Dedifferentiated amniotic fluid mesenchymal stem cell (primary cell): Measurements from ENCODE around the gene ARHGAP45.
A peak's percentile ranks its signal among the peaks of the same experiment; 100 is the strongest.

Experiments used
- DNase-seq: peaks from one replicate; pipeline ENCODE4 v3.0.0-alpha.2; 2016; ENCODE audit errors: extremely low spot score

The ARHGAP45 gene

DNA sequence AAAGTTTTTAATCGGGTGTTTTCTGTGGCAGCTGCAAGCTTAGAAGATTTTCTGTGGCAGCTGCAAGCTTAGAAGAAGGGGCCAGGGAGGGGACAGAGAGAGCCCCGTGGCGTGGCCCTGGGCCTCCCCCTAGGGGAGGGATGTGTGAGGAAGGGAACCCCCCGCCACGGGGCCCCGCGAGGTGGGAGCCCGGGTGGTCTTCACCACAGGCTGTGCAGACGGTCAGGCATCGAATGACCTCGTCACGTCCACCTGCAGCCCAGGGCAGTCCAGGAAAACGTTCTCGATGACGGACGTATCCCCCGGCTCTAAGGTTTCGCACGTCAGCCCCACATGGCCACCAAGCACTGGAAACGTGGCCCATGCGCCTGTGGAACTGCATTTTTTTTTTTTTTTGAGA is 19.6 kb downstream of the ARHGAP45 start:
- no peak for DNase-seq

- no peak for DNase-seq
Measured at GRCh38 chr19:1087813-1088415, 20.9 kb downstream of the ARHGAP45 start.

DNA sequence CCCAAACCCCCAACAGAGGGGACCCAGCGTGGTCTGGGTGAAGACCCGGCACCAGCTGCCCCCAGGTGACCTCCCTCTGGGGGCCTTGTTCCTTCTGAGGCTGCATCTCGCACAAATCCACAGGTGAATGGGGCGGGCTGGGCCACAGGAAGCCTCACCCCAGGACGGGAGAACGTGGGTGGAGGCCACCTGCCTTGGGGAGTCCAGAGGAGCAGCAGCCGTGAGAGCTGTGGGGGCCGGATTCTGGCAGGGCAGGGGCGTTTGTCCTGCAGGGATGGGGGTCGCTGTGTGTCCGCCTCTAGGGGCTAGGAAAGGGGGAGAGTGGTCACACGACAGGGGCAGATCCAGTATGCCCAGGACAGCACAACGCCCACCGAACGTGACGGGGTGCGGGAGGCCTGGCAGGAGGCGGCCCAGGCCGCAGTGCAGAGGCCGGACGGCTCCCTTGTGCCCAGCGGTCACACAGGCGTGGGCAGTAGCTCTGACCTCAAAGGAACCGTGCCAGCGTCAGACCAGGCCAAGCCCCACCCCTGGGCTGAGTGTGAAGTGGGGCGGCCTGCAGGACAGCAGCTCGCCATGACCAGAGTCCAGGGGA is 21.5 kb downstream of the ARHGAP45 start:
- DNase-seq = no peak

DNA sequence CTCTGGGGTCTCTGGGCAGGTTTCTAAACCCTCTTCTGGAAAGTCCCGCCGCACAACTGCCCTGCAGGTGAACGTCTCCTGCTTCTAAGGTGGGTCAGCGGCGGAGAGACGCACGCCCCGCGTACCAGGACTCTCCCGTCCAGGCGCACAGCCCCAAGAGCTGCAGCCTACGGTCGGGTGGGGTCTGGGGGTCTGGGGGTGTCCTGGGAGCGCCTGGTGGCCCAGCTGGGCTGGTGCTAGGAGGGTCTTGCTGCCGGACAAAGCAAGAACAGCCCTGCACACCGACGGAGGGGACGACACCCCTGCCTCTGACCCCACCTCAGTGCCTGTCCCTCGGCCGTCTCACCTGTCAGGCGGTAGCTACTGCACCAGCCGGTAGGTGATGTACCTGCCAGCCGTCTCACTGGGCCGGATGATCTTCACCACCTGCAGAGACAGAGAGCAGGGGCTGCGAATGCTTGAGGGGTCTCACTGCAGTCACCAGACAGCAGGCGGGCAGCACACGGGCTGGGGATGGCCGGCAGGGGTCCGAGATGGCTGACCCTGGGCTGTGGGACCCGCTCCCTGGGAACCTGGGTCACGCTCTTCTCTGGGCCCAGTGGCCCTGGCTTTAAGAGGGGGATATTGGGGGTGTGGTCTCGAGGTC is 22.3 kb downstream of the ARHGAP45 start:
- no peak for DNase-seq

DNA sequence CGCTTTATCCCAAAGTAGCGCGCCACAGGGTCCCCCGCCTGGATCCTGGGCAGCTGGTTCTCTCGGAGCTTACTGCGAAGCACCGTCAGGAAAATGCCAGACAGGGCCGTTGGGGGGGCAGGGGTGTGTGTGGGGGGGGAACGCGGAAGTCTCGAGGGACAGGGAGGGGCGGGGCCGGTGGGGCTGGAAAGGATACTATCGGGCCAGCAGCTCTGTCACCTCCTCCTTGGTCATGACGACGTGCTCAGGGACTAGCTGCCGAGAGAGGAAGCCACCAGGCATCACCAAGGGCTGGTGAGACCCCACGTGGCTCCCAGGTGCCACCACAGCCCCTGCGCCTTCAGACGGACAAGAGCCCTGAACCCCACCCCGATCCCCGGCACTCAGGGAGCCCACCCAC is 22.9 kb downstream of the ARHGAP45 start:
- no peak for DNase-seq

DNA sequence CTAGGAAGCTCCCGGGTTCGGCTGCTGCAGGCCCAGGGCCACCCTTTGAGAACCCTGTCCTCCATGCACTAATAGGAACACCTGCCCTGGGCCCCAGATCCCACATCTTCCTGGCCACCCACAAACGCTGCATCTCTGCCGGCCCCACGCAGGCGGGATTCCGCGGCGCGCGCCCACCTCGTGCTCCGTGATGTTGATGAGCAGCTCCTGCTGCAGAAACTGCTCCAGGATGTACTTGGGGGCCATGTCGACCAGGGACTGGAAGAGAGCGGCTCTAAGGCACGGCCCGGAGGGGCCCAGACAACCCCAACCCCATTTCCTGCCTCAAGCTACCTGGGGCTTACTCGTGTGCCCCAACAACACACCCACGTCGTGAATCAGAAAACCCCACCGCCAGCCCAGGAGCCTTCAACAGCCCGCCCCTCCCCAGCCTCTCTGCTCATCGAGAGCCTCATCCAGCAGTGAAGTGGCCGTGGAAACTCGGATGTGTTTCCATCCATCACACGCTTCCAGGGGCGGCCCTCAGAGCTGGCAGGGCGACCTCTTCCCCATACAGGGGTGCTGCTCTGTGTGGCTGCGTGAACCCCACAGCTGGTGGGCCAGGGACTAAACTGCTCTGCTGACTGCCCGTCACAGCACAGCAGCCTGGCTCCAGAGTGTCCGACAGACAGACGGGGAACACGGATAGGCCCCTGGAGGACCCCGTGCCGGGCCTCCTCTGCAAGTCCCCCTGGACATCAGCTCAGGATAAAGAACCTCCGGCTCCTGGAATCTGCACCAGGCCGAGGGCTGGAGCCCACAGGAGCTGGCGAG is 24.0 kb downstream of the ARHGAP45 start:
- no peak for DNase-seq

- no peak for DNase-seq
Measured at GRCh38 chr19:1091544-1092175, 24.7 kb downstream of the ARHGAP45 start.

DNA sequence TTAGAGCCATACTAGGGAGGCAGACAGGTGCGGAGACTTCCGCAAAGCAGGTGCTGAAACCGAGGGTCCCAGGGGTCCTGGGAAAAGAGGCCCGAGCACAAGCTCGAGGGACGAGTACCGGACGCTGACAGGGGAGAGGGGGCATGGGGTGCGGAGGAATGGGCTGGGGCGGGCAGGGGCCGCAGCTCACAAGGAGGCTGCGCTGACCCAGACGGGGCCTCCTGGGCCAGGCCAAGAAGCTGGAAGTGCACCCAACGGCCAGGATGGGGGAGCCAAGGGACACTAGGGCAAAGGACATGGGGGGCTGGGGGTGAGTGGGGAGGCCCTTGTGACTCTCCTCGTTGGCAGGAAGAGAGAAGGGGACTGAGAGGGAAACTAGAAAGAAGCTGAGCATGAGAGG is 26.4 kb downstream of the ARHGAP45 start:
- no peak for DNase-seq

GRCh38 chr19:1093811-1094553 is 27.0 kb downstream of the ARHGAP45 start:
- DNase-seq = no peak

DNA sequence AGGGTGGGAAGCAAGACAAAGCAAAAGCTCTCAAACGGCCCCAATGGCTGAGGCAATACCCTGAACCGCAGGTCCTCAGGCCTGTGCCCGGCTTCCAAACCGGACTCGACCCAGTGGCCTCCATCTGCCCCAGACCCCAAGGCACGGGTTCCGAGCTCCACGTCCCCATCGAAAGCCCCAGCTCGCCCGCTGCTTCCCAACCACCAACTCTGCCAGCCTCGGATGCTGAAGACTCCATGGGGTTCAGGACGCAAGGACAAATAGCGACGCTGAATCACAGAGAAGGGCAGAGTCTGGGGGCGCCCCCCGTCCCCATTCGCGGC is 27.6 kb downstream of the ARHGAP45 start:
- DNase-seq = no peak

DNA sequence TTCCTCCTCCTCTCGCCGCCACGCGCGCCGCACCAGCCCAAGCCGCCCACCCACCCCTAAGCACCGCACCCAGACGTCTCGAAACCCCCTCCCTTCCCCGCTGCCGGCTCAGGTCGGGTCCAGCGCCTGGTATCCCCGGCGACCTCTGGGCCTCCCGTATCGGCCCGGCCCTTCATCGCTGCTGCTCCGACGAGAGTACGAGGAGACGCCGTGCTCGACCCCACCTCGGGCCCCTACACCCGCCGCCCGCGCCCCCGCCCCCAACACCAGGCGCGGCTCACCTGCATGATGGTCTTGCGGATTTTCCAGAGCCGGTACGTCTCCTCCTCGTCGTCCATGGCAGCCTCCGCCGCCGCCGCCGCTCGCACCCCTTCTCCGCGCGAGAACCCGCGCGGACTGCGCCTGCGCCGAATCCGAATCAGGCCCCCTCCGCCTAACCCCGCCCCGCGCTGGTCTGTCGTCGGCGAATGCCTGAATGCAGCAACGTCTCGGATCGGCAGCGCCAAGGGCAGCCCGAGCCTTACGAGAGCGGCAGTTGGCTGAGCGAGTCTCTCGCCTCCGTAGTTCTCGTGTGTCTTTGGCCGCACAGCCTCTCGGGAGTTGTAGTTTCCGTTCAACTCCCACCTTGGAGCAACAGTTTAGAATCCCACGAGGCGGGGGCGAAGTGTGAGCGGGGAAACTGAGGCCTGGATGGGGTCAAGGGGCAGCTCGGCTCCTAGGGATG is 28.2 kb downstream of the ARHGAP45 start, which contains the start of gene POLR2E:
Gene POLR2E, minus strand, starts transcription at position 398 of the 724 bp plus-strand sequence. Its CDS starts 60 bp downstream, at position 338.
- peak; percentile 99 for DNase-seq

GRCh38 chr19:1097810-1098176 is 30.8 kb downstream of the ARHGAP45 start:
- no peak for DNase-seq

- DNase-seq = no peak
Measured at GRCh38 chr19:1098177-1099051, 31.4 kb downstream of the ARHGAP45 start.

DNA sequence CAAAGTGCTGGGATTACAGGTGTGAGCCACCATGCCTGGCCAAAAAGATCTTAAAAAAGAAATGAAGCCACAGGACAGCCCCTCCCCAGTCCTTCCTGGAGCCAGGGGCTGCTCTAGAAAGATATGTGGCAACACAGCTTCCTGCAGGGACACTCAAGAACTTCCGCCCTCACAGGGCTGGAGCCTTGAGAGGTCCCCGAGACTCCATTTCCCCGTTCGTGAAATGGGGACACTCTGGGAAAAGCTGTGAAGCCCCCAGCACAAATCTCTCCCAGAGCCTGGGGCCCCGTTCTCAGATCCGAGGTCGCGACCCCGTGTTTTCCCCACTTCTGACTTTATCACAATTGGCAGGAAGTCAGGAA is 34.4 kb downstream of the ARHGAP45 start:
- no peak for DNase-seq

- peak; percentile 97 for DNase-seq
Measured at GRCh38 chr19:1102407-1103131, 35.6 kb downstream of the ARHGAP45 start.

DNA sequence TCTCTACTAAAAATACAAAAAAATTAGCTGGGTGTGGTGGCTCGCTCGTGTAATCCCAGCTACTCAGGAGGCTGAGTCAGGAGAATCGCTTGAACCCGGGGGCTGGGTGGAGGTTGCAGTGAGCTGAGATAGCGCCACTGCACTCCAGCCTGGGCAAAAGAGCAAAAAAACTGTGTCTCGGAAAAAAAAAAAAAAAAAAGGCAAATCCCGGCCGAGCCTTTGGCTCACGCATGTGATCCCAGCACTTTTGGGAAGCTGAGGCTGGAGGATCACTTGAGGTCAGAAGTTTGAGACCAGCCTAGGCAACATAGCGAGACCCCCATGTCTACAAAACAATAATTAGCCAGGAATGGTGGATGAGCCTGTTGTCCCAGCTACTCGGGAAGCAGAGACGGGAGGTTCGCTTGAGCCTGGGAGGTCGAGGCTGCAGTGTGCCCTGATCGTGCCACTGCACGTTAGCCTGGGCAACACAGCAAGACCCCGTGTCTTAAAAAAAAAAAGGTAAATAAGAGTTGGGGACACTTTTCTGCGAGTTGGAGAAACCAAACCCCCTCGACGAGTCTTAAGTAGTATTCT is 36.3 kb downstream of the ARHGAP45 start:
- no peak for DNase-seq

DNA sequence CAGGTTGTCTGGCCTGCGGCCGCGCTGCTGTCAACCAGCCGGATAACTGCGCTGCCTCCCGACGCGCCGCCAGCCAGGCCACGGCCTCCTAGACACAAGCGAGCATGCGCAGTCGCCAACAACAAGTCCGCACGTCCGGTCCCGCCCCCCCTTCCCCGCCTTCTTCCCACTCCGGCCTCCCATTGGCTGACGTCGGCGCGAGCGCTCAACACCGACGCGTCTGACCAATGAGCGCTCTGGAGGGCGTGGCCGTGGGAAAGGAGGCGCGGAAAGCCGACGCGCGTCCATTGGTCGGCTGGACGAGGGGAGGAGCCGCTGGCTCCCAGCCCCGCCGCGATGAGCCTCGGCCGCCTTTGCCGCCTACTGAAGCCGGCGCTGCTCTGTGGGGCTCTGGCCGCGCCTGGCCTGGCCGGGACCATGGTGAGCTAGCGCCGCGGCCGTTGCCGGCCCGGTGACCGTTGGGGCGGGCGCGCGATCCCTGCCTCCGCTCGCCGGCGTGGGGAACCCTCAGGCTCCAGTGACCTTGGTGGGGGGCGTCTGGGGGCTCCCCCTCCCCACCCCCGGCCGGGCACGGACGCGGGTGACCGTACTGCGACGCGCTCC is 36.8 kb downstream of the ARHGAP45 start, which contains the start of gene GPX4:
Gene GPX4, plus strand, starts transcription at position 287 of the 603 bp plus-strand sequence. Its CDS starts 50 bp downstream, at position 337.
- DNase-seq = peak; percentile 99

- peak; percentile 33 for DNase-seq
Measured at GRCh38 chr19:1104311-1105007, 37.5 kb downstream of the ARHGAP45 start.
